Thoracic aorta endothelial cell (primary cell): ENCODE measurements around the gene CFAP54. TPM values are rescaled to one million over a fixed set of nuclear protein-coding genes. Genes with fewer than 3 reads are reported as not detected.

Source experiments
- total RNA-seq: library from RNA; depleted of rRNA; stranded (reverse); fragments of >200 nt; gene quantifications from 2 replicates; pipeline ENCODE4 v1.2.3, GENCODE V29; 2012

The CFAP54 gene, protein sequence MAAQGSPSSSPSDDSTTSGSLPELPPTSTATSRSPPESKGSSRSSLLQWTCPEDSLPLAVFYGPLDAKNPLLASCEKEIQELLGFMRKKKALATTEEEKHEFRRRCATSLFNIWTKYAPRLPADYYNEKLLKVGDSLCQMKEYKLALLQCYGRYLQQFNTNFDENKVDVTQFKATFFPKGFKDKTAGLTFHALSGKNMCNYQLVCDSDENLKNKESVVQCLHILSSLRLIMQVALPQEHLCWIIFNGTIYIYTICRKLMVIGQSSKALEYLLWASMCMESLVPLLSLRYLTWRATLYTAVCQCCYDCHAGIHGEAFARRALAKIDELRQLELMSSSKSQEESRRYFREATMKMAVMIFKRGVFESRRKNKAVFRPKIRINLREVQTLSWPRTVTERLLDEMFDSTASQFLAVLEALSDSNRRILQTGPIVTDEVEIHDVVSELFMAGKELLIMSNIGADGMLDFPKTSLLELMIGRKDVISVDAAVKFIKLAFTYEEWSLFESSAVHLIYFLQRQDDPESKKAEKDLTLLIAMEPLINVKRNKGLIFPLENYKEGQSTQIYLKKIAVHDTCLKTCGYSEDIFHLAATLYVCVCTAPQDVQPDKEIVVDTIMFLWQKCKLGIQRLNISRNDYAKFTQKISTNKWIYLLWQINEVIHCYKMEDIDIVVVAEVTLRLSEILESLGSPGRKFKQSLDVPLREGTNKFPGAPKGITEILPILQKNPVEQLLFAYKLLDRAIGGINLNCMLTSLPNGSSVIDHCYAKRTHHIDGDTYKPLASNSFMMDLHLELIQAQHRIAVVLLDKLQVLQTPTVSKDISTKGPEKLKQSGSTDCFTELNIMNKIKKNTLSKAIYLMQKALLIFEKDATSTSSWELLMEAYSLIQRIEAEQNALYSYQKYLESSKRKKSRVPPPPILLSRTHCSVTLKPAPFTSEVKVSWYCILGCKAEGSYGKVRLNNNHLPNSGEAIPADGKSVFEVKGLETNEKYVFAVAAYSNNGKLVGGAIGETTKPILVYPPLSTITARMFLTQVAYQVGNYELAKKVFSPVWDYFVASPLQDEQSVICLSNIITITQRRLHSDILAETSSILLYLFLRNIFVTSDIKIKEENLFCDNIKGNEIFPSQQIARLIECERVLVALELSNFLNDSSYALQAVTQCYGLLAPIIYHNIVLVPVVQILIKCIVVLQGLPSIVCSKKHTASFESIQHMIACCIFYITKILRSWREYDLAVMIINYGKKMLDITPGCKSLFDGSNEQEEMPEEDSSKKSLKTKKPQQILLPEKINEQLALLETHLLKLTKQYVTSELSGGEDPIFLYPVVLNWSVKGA (N-terminal part only)
- total RNA-seq = 44.4 and 68.3 TPM in 2 replicates

GRCh38 chr12:96489392-96490056 is at the start of gene CFAP54:
CFAP54 (plus strand) TSS chr12:96489577; CDS start chr12:96489610, 33 bp downstream.

GRCh38 chr12:96906849-96907670 is 417.7 kb downstream of the CFAP54 start, which contains the start of gene NEDD1:
NEDD1 (plus strand) TSS chr12:96907257; CDS start chr12:96909760, 2,503 bp downstream.

Other genes with a start within 250 kb of the CFAP54 start
- 367 and 531 TPM in 2 replicates for gene CDK17, start 89.1 kb upstream of the CFAP54 start, total RNA-seq